SK-N-SH (cell line): ENCODE data around the gene FIGNL2.

ENCODE experiments used
- CTCF ChIP-seq: fragments of 200-600 bp; sonication (generic); IDR thresholded peaks from 2 replicates; pipeline ENCODE4 v1.6.1; 2017; ENCODE audit warnings: antibody characterized with exemption, mild to moderate bottlenecking, moderate library complexity
- GABPA ChIP-seq: IDR thresholded peaks from 2 replicates; pipeline ENCODE4 v1.4.0; 2012; ENCODE audit warnings: low read depth, mild to moderate bottlenecking
- RAD21 ChIP-seq: IDR thresholded peaks from 2 replicates; pipeline ENCODE4 v1.6.1; 2012; ENCODE audit warnings: mild to moderate bottlenecking, low read length
- REST ChIP-seq: IDR thresholded peaks from 2 replicates; pipeline ENCODE4 v1.6.1; 2012; ENCODE audit warnings: mild to moderate bottlenecking, low read depth, low read length, moderate library complexity
- TAF1 ChIP-seq: IDR thresholded peaks from 2 replicates; pipeline ENCODE4 v1.6.1; 2012; ENCODE audit warnings: low read depth, mild to moderate bottlenecking, low read length, moderate library complexity, borderline replicate concordance
- USF2 ChIP-seq: fragments of 150-350 bp; IDR thresholded peaks from 2 replicates; pipeline ENCODE4 v1.6.1; 2017; ENCODE audit warnings: antibody characterized with exemption, low read length, low read depth, borderline replicate concordance

- TF ChIP-seq GABPA, result no peak
- no peak for TF ChIP-seq CTCF
- TF ChIP-seq USF2, result no peak
- TF ChIP-seq RAD21, result no peak
- no peak for TF ChIP-seq REST
- no peak for TF ChIP-seq TAF1
Observed at GRCh38 chr12:51864833-51865670, 16.5 kb upstream of the FIGNL2 start.
